Loucy (cell line): Measurements from ENCODE around the gene RGSL1.

ENCODE experiments used
- EZH2phosphoT487 ChIP-seq: fragments of 200-600 bp; IDR thresholded peaks from 2 replicates; pipeline ENCODE4 v1.6.1; 2018; ENCODE audit warnings: antibody characterized with exemption, mild to moderate bottlenecking, moderate library complexity, borderline replicate concordance
- TF ChIP-seq, protein P1 (sequence below): fragments of 200-600 bp; sonication (generic); conservative IDR thresholded peaks from 2 replicates; pipeline ENCODE4 v1.5.1; 2014; ENCODE audit warnings: mild to moderate bottlenecking, antibody characterized with exemption, low read length

DNA sequence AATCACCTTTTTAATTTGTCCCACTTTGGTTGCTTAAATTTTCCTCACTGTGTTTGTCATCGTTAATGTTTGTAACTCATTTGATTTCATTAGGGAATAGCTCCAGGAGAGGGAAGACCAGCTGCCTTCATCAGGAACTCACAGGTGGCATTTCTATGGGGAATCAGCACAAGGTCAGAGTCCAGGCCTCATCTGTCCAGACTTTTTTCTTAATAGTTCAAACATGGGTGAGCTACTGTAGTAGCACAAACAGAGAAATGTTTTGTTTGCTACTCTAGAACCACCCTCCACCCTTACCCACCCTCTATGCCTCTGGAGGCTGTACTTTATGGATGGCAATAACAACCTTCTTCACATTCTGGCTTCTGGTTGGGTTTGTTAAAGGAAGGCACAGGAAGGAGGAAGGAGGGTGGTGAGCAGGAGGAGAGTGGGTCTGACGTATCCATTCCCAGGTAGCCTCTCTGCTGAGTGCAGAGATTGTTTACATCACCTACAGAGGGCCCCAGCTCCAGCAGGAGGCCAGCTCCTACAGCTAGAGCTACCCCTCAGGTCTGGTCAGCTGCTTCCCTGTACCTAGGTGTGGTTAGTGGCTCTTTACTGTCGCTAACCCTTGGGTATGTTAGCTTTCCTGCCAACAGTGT lies 41.4 kb upstream of the RGSL1 start:
- TF ChIP-seq, protein P1, sequence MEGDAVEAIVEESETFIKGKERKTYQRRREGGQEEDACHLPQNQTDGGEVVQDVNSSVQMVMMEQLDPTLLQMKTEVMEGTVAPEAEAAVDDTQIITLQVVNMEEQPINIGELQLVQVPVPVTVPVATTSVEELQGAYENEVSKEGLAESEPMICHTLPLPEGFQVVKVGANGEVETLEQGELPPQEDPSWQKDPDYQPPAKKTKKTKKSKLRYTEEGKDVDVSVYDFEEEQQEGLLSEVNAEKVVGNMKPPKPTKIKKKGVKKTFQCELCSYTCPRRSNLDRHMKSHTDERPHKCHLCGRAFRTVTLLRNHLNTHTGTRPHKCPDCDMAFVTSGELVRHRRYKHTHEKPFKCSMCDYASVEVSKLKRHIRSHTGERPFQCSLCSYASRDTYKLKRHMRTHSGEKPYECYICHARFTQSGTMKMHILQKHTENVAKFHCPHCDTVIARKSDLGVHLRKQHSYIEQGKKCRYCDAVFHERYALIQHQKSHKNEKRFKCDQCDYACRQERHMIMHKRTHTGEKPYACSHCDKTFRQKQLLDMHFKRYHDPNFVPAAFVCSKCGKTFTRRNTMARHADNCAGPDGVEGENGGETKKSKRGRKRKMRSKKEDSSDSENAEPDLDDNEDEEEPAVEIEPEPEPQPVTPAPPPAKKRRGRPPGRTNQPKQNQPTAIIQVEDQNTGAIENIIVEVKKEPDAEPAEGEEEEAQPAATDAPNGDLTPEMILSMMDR = no peak
- no peak for TF ChIP-seq EZH2phosphoT487
